ENCODE data around the gene AMPD3. TPM values are rescaled to one million over a fixed set of nuclear protein-coding genes. Genes with fewer than 3 reads are reported as not detected.

Gene AMPD3
- total RNA-seq, 4 donors from 2014 or later: 7.7 to 18.4 (median 9.8) TPM

DNA sequence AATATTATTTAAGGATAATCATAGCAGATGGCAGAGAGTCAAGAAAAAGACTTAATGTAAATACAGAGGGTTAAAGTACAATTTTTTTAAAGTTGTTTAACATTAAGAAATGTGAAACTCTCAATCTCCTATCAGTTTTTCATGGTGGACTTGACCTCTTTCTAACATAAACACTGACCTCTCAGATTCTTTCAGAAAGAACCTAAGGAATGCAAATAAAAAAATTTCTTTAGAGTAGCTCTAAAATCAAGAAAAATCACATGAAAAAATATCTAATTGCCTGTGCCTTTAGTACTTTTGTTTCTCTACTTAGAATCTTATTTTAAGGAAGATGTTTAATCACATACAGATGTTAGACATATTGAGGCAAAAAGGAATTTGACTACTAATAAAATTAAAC lies 73.1 kb downstream of the AMPD3 start:
- TF ChIP-seq, protein P1, sequence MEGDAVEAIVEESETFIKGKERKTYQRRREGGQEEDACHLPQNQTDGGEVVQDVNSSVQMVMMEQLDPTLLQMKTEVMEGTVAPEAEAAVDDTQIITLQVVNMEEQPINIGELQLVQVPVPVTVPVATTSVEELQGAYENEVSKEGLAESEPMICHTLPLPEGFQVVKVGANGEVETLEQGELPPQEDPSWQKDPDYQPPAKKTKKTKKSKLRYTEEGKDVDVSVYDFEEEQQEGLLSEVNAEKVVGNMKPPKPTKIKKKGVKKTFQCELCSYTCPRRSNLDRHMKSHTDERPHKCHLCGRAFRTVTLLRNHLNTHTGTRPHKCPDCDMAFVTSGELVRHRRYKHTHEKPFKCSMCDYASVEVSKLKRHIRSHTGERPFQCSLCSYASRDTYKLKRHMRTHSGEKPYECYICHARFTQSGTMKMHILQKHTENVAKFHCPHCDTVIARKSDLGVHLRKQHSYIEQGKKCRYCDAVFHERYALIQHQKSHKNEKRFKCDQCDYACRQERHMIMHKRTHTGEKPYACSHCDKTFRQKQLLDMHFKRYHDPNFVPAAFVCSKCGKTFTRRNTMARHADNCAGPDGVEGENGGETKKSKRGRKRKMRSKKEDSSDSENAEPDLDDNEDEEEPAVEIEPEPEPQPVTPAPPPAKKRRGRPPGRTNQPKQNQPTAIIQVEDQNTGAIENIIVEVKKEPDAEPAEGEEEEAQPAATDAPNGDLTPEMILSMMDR (IDR thresholded peaks at IDR 0.05; ENCODE audit: low read depth): no peak

DNA sequence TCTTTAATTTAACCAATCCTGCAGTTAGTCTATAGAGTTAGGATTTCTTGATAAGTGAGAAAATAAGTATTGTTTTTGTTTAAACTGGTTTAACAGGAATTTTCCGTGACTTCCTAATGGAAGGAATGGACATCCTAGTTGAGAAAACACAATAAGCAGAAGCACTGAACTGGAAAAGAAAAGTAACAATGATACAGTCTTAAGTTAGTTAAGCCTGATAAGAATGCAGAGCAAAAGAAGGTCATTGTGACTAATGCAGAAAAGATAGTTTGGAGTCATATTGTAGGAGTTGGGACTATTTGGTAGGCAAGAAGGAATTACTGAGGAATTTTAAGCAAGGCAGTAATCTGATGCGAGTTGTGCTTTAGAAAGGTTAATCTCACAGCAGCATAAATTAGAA lies 74.2 kb downstream of the AMPD3 start:
- TF ChIP-seq, protein P1 (IDR thresholded peaks at IDR 0.05; ENCODE audit: low read depth): no peak

DNA sequence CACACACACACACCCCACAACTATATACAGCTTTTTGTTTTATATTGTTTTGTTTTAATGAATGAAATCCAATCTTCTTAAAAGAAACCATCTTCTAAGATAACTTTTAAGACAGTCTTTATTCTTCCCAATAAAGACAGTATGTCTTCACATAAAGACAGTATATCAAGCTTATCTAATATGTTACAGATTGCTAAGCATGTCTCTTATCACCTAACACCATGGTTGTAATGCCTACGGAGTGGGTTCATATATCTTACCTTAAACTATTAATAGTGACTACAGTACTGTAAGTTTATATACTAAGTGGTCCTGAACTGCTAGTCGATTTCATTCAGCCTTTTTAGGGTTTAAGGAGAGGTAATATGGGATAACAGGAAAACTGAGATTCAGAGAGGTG lies 77.5 kb downstream of the AMPD3 start:
- TF ChIP-seq, protein P1 (IDR thresholded peaks at IDR 0.05; ENCODE audit: low read depth): no peak

DNA sequence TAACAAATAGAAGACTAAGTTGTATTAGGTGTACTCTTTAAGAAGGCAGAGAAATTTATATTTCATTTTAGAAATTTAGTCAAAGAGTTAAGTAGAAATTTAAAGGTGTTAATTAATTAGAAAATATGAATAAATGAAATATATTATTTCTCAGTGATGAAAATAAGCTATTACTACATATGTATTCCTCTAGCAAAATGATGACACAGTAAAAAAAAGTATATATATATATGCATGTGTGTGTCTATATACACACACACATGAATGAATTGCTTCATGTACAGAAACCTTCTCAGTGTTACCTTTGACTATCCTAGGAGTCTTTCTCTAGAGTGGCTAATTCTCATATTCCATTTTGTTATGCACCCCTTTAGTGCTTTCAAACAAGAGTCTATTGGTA lies 78.3 kb downstream of the AMPD3 start:
- TF ChIP-seq, protein P1 (IDR thresholded peaks at IDR 0.05; ENCODE audit: low read depth): no peak

DNA sequence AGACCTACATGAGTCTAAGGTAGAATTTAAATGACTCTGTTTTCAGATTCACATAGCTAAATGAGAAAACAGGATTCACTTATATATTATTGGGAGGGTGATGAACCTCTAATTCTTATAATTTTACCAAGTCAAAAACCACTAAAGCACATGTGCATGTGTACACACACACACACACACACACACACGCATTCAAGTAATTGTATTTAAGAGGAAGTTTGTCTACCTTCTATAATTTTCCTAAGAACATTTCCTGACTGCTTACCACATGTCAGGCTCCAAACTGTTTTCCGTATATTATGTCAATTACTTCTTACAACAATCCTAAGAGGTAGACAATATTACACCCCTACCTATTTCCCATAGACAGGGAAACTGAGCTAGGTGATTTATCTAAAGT lies 79.3 kb downstream of the AMPD3 start:
- TF ChIP-seq, protein P1 (IDR thresholded peaks at IDR 0.05; ENCODE audit: low read depth): no peak

DNA sequence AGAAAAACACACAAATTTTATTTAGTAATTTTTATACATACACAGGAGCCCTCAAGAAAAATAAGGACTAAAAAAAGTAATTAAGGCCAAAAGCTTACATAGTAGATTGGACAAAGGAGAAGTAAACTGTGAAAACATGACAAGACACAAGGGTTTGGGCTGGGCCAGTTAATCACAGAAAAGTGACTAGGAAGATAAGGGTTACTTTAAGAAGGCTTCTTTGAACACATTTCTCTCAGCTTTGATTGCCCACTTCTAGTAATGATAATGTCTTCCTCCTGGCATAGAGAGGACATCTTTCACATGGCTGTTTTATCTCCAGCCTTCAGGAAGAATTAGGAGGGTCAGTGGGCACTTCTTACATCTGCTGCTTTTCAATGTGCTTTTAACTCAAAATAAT lies 82.5 kb downstream of the AMPD3 start:
- TF ChIP-seq, protein P1 (IDR thresholded peaks at IDR 0.05; ENCODE audit: low read depth): no peak

DNA sequence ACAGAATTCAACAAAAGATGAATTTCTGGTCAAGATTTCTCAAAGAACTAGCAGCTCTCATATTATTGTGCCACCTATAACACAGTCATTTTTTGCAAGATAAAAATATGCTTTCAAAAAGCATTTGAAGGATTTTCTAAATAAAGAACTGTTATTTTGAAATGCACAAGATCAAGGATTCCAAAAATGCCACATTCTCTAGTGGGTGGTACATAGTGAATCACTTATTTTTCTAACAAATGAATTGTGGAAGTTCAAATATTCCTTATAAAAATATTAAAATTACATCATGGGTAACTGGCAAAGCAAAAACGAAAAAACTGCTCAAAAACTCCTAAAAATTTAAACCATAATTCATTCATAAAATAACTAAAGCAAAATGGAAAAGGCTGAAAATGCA lies 83.9 kb downstream of the AMPD3 start:
- TF ChIP-seq, protein P1 (IDR thresholded peaks at IDR 0.05; ENCODE audit: low read depth): no peak
